ENCODE results near the gene NUB1.

- TF ChIP-seq CTCF (IDR thresholded peaks at IDR 0.05) (no peak), POLR2A (IDR thresholded peaks at IDR 0.05; ENCODE audit: low read depth) (no peak)
Observed at GRCh38 chr7:151384352-151384697, 42.7 kb downstream of the NUB1 start.
